Muscle layer of colon (tissue), 2 donors: ENCODE measurements around the gene HTRA1.

Experiments
- H3K27ac ChIP-seq: one replicate; pipeline ENCODE4 v1.7.0; 2013; ENCODE audit warnings: low read depth, mild to moderate bottlenecking, low read length, moderate library complexity
- H3K27me3 ChIP-seq, 2 donors: one replicate each; pipeline ENCODE4 v1.7.0; 2013; ENCODE audit warnings: low read length in 2 of 2, mild to moderate bottlenecking in 2 of 2; ENCODE audit not compliant: insufficient read depth in 2 of 2, control insufficient read depth in 1 of 2
- H3K36me3 ChIP-seq: one replicate; pipeline ENCODE4 v1.7.0; 2013; ENCODE audit warnings: mild to moderate bottlenecking, low read length; ENCODE audit not compliant: insufficient read depth
- H3K4me1 ChIP-seq: one replicate; pipeline ENCODE4 v1.7.0; 2013; ENCODE audit warnings: mild to moderate bottlenecking, low read length; ENCODE audit not compliant: insufficient read depth
- H3K4me3 ChIP-seq, 2 donors: one replicate each; pipeline ENCODE4 v1.7.0; 2013; ENCODE audit warnings: low read length in 2 of 2, low read depth in 1 of 2, mild to moderate bottlenecking in 1 of 2, moderate library complexity in 1 of 2
- H3K9ac ChIP-seq: one replicate; pipeline ENCODE4 v1.7.0; 2013; ENCODE audit warnings: low read length
- H3K9me3 ChIP-seq: one replicate; pipeline ENCODE4 v1.7.0; 2013; ENCODE audit warnings: mild to moderate bottlenecking, low read length
- donor health status: abdominal sarcoma.
- donor health status: Adenocarcinoma of cecum.

Gene HTRA1

DNA sequence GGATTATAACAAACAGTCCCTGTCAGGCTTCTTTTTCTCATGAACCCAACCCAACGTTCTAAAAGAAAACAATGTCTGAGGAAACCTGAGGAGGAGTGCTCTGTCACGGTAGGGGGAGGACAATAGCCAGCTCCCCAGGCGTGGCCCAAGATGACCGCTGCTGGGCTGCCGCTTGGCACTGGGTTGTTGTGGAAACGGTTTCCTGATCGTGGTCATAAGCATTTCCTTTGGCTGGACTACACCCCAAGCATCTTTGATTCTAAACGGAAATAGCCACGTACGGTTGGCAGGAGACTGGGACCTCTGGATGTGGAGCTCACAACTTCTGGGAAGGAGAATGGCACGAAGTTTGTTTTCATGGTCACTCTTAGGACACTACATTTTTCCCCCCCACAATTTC lies 68.8 kb downstream of the HTRA1 start:
- Histone ChIP-seq H3K9ac (no peak overlapping the region), H3K36me3 (no peaks in the 10 kb centered on the region), H3K9me3 (no peaks in the 10 kb centered on the region), H3K4me1 (no peaks in the 10 kb centered on the region), H3K4me3 (no peak overlapping the region), H3K27me3 (no peaks in the 10 kb centered on the region), H3K27ac (no peak overlapping the region)

DNA sequence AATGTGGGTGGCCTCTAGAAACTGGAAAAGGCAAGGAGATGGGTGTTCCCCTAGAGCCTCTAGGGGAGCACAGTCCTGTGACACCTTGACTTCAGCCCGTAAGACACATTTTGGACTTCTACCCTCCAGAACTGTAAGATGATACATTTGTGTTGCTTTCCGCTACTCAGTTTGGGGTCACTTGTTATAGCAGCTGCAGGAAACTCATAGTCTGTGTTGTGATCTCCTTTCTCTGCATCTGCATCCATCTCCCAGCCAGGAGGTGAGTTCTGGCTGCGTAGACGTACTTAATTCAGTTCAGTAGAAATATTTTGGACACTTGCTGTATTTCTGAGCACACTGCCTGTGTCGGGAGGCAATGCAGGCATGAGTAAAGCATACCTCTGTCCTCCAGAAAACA lies 69.9 kb downstream of the HTRA1 start:
- H3K4me1 ChIP-seq = no peaks in the 10 kb centered on the region
- no peak overlapping the region for H3K9ac ChIP-seq
- H3K27ac ChIP-seq = no peak overlapping the region

DNA sequence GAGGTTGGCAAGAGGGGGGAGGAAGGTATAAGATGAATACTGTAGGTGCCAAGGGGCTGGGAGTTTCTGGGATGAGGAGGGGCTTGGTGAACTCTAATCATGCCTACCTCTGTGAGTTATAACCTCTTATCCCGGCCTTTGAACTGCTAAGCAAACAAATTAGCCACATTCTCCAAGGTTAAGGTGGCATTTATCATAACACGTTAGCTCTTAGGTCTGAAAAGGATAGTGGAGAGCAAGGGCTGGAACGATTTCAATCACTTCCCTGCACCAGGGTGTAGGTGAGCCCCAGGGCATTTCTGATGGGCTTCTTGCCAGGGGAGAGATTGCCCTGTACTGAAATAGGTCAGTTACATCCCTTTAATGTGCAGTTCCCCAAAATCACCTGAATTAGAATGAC lies 70.6 kb downstream of the HTRA1 start:
- no peak overlapping the region for H3K4me3 ChIP-seq
- no peak overlapping the region for H3K9ac ChIP-seq
- no peaks in the 10 kb centered on the region for H3K4me1 ChIP-seq
- no peaks in the 10 kb centered on the region for H3K9me3 ChIP-seq
- H3K27ac ChIP-seq = no peak overlapping the region
- H3K36me3 ChIP-seq = no peaks in the 10 kb centered on the region
- H3K27me3 ChIP-seq = no peaks in the 10 kb centered on the region

More for the DNA sequence above, 69.9 kb downstream of the HTRA1 start:
- H3K4me3 ChIP-seq = no peak overlapping the region
- no peaks in the 10 kb centered on the region for H3K36me3 ChIP-seq
- no peaks in the 10 kb centered on the region for H3K9me3 ChIP-seq
- no peaks in the 10 kb centered on the region for H3K27me3 ChIP-seq

DNA sequence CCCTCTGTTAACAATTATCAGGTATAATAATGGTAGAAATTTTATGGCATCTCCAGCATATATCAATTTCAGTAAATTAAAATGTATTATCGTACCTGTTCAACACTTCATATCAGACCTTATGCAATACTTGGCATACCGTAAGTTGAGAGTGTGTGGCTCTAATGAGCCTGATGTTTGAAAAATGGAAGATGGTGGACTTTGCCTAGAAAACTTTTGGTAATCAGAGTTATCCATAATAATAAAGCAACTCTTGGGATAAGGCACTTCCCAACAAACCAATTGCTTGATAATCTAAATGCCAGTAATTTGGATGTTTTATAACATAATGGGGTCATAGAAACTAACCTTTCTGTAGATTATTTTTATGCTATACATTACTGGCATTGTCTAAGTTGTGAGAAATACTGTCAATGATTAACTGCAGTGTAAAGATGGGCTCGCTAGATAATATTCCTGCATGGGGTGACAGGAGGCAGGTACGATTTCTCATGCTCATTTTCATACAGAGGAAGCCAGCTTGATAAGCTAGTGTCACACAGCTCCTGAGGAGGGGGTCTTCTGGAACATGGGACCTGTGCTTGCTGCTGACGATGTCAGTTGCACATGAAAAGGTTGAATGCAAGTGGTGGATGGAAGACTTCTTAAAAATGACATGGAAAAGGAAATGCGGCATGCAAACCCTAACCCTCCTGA lies 71.4 kb downstream of the HTRA1 start:
- Histone ChIP-seq H3K27me3 (no peaks in the 10 kb centered on the region), H3K9me3 (no peaks in the 10 kb centered on the region), H3K4me1 (no peaks in the 10 kb centered on the region), H3K4me3 (no peak overlapping the region), H3K9ac (no peak overlapping the region), H3K27ac (no peak overlapping the region), H3K36me3 (no peaks in the 10 kb centered on the region)

DNA sequence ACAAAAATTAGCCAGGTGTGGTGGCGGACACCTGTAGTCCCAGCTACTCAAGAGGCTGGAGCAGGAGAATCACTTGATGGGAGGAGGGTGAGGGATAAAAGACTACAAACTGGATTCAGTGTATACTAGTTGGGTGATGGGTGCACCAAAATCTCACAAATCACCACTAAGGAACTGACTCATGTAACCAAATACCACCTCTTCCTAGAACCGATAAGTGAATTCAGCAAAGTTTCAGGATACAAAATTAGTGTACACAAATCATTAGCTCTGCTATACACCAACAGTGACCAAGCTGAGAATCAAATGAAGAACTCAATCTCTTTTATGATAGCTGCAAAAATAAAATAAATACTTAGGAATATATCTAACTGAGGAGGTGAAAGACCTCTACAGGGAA lies 76.2 kb downstream of the HTRA1 start:
- no peaks in the 10 kb centered on the region for H3K36me3 ChIP-seq
- no peaks in the 10 kb centered on the region for H3K4me1 ChIP-seq
- no peak overlapping the region for H3K27ac ChIP-seq
- H3K4me3 ChIP-seq = no peak overlapping the region
- H3K9me3 ChIP-seq = no peaks in the 10 kb centered on the region
- H3K9ac ChIP-seq = no peak overlapping the region
- H3K27me3 ChIP-seq = no peaks in the 10 kb centered on the region

DNA sequence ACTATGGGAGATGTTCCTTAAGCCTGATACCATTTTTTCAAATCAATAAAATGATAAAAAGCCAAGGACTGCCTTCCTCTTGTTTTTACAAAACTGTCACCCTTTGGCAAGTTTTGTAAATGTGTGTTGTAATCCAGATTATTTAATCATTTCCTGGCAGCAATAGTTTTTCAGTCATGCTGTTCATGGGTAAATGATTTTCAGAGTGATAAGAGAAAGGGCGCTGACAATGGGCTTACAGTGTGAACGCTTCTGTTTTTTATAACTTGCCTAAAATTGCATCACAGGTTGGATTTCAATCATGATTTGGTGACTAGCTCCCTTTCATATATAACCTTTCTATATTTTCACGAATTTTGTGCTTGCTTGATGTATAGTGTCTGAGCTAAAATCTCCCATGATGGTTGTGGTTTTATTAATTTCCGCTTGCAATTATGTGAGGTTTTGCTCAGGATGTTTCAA lies 80.2 kb downstream of the HTRA1 start:
- Histone ChIP-seq H3K36me3 (no peaks in the 10 kb centered on the region), H3K9me3 (no peaks in the 10 kb centered on the region), H3K9ac (no peak overlapping the region), H3K4me1 (no peaks in the 10 kb centered on the region), H3K27ac (no peak overlapping the region), H3K27me3 (no peaks in the 10 kb centered on the region), H3K4me3 (no peak overlapping the region)

DNA sequence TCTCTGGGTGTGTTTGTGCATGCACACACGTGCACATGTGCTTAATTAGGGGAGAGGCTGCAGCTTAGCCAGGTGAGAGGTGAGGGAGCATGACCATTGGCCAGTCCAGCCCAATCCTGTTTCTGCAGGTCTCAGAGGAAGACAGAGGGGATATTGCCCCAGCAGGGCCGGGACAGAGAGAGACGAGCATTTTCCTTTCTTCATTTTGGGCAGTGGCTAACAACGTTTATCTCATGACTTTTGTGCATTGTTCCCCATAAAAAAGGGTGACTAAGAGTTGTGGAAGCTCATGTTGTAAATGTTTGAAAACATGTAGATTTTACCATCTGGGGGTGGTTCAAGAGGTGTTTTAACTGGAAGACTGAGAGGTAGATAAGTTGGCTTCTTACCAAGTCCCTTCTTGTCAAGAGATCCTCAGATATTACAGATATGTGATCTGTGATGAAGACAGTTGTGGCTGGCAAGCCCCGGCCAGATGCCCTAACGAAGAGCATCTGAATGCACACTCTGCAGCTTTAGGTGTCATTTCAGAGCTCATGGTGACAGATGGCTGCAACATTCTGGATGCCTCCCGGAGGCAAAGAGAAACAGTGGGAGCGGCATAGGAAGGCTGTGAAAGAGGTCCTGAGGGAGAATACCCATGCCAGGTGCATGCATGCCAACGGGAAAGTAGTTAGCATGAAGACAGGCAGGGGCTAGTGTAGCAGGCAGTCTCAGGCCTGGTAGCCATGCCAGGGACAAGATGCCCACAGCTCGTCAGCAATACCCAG lies 82.5 kb downstream of the HTRA1 start:
- no peak overlapping the region for H3K27ac ChIP-seq
- H3K9me3 ChIP-seq = no peaks in the 10 kb centered on the region
- no peak overlapping the region for H3K4me3 ChIP-seq
- no peak overlapping the region for H3K9ac ChIP-seq
- H3K4me1 ChIP-seq = no peaks in the 10 kb centered on the region
- H3K27me3 ChIP-seq = no peaks in the 10 kb centered on the region
- no peaks in the 10 kb centered on the region for H3K36me3 ChIP-seq

DNA sequence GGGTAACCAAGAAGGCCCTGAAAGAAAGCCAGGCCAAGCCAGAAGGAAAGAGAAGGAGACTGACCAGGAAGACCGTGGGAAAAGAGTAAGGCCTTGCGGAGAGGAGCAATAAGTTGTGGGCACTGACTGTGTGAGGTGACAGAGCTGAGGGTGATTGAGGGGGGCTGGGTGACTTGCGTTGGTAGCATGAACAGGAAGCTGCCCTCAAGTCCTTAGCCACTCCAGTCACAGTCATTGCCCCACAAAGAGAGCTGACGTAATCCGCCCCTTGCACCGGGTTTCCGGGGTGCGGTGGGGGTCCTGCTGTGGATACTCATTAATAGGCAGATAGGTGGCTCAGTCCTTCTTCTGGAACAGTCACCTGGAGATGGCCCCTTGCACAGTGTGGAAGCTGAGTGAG lies 83.1 kb downstream of the HTRA1 start:
- Histone ChIP-seq H3K36me3 (no peaks in the 10 kb centered on the region), H3K4me1 (no peaks in the 10 kb centered on the region), H3K9me3 (no peaks in the 10 kb centered on the region), H3K27ac (no peak overlapping the region), H3K27me3 (no peaks in the 10 kb centered on the region), H3K9ac (no peak overlapping the region), H3K4me3 (no peak overlapping the region)

DNA sequence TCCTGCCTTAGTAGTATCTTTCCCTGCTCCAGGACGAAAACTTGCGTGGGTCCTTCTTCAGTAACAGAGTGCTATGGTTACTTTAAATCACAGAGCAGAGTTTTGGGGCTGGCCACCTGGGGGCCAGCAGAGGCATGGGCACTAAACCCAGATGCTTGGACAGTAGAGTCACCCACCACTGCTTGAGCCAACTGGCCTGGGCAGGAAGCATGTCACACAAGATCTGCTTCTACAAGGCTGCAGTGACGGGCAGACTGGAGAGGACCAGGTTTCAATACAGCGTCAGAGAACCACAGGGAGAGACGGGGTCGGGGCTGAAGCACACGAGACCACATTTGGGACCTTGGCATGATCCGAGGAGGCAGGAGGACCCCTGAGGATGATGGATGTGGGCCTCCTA lies 84.9 kb downstream of the HTRA1 start:
- H3K9me3 ChIP-seq = no peaks in the 10 kb centered on the region
- no peaks in the 10 kb centered on the region for H3K4me1 ChIP-seq
- no peaks in the 10 kb centered on the region for H3K36me3 ChIP-seq
- H3K9ac ChIP-seq = no peak overlapping the region
- no peak overlapping the region for H3K4me3 ChIP-seq
- H3K27me3 ChIP-seq = no peaks in the 10 kb centered on the region
- H3K27ac ChIP-seq = no peak overlapping the region

DNA sequence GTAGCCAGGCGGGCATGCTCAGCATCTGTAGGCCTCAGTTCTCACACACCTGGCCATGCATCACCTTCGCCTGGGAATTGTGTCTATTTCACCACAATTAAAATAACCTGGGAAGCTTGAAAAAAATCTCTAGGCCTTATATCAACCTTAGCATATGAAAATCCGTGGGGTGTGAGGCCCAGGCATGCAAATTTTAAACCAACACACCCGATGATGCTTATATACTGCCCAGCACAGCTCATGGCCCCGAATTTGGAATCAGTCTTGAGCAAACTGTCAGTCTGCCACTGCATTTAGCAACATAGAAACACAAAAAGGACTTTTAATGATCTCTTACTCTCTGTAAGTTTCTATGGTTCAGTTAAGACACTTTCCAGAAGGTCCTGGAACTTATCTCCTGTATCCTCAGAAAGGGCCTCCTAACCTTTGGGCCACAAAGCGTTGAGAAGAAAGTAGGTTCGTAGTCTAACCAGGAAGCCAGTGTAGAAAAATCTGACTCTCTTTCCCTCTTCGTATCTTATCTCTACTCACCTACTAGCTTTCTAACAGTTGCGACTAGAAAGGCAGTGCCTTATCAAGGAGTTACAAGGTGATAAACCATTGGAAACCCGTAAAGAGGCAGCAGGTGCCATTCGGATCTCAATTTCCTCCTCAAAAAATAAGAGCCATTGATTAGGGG lies 87.2 kb downstream of the HTRA1 start:
- H3K4me1 ChIP-seq = no peaks in the 10 kb centered on the region

DNA sequence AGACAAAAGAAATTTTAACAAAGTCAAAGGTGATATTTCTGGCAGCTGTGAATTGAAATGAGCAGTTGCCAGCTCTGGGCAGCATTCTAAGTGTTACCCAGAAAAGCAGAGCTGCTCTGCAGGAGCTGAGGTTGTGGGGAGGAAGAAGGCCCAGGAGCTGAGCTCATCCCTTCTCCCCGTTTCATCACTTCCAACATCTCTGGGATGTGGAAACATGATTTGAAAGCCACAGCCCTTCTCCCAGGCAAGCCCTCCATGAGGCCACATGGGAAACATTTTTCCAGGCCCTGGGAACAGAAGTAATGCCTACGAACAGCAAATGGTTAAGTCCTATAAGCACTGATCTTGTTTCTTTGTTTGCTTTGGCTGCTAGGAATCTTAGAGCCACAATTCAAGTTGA lies 88.3 kb downstream of the HTRA1 start:
- H3K4me3 ChIP-seq = no peak overlapping the region
- no peak overlapping the region for H3K27ac ChIP-seq
- H3K9me3 ChIP-seq = no peaks in the 10 kb centered on the region
- H3K9ac ChIP-seq = no peak overlapping the region
- H3K4me1 ChIP-seq = no peaks in the 10 kb centered on the region
- H3K27me3 ChIP-seq = no peaks in the 10 kb centered on the region
- no peaks in the 10 kb centered on the region for H3K36me3 ChIP-seq

More for the DNA sequence above, 87.2 kb downstream of the HTRA1 start:
- H3K9ac ChIP-seq = no peak overlapping the region
- no peaks in the 10 kb centered on the region for H3K36me3 ChIP-seq
- H3K4me3 ChIP-seq = no peak overlapping the region
- H3K27me3 ChIP-seq = no peaks in the 10 kb centered on the region
- no peaks in the 10 kb centered on the region for H3K9me3 ChIP-seq
- no peak overlapping the region for H3K27ac ChIP-seq
